Vagina (tissue), 2 donors: ENCODE results near the gene CENPO.

Experiments
- POLR2AphosphoS5 ChIP-seq, 2 donors: sonication (generic); formaldehyde crosslinking; IDR thresholded peaks; one replicate each; pipeline ENCODE4 v1.9.0; 2017; ENCODE audit warnings: antibody characterized with exemption in 2 of 2, mild to moderate bottlenecking in 2 of 2, low read depth in 1 of 2; ENCODE audit not compliant: insufficient read depth in 1 of 2
- TF ChIP-seq, protein P1 (sequence below), 3 experiments: fragments of 450-650 bp in 2 of 3; fragments of 200-600 bp in 1 of 3; sonication (generic) in 1 of 3; IDR thresholded peaks; one replicate each; pipeline ENCODE4 v1.5.1; 2017 to 2019; ENCODE audit warnings: antibody characterized with exemption in 3 of 3, mild to moderate bottlenecking in 2 of 3, moderate library complexity in 2 of 3

DNA sequence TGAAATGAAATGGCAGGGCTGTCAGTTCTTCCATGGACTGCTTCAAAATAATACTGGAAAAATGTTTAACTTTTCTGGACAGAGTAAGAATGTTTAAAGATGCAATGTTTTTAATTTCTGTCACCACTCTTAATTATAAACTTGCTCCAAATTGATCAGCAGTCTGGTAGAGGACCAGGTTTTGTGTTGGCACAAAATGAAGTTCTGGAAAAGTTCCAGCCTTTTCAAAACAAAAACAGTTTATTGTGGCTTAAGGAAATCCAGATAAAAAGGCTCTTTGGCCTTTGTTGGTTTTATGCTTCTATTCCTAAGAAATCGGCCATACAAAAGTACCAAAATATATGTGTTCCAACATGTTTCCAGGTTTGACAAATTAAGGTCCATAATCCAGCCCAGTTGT lies 48.9 kb upstream of the CENPO start:
- TF ChIP-seq, protein P1, sequence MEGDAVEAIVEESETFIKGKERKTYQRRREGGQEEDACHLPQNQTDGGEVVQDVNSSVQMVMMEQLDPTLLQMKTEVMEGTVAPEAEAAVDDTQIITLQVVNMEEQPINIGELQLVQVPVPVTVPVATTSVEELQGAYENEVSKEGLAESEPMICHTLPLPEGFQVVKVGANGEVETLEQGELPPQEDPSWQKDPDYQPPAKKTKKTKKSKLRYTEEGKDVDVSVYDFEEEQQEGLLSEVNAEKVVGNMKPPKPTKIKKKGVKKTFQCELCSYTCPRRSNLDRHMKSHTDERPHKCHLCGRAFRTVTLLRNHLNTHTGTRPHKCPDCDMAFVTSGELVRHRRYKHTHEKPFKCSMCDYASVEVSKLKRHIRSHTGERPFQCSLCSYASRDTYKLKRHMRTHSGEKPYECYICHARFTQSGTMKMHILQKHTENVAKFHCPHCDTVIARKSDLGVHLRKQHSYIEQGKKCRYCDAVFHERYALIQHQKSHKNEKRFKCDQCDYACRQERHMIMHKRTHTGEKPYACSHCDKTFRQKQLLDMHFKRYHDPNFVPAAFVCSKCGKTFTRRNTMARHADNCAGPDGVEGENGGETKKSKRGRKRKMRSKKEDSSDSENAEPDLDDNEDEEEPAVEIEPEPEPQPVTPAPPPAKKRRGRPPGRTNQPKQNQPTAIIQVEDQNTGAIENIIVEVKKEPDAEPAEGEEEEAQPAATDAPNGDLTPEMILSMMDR (IDR thresholded peaks at IDR 0.05) = no peak
- TF ChIP-seq POLR2AphosphoS5 (IDR thresholded peaks at IDR 0.05; ENCODE audit: insufficient read depth in 1 of 2, low read depth in 1 of 2) = no peak
